Limb (tissue), 2 donors: ENCODE results near the gene DHX35.
A peak's percentile ranks its signal among the peaks of the same experiment; 100 is the strongest.

ENCODE experiments used
- DNase-seq, 2 donors: peaks; one replicate each; pipeline ENCODE4 v3.0.0-alpha.2; 2016; ENCODE audit errors: extremely low spot score in 2 of 2

DHX35 gene

DNA sequence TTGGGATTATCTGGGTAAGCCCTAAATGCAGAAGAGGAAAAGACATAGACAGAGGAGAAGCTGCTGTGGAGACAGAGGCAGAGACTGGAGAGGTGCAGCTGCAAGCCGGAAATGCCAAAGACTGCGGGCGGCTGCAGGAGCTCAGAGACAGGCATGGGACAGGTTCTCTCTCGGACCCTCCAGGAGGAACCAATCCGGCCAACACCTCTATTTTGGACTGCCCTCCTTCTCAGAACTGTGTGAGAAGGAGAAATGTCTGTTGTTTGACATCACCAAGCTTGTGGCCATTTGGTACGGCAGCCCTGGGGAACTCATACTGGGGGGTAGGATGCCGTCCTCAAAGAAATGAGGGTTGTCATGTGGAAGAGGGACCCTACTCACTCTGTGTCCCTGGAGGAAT lies 95.0 kb downstream of the DHX35 start:
- no peak for DNase-seq

- DNase-seq, result no peak
Observed at GRCh38 chr20:39057911-39058310, 95.8 kb downstream of the DHX35 start.

GRCh38 chr20:39059036-39059435 lies 96.9 kb downstream of the DHX35 start:
- DNase-seq, result no peak

DNA sequence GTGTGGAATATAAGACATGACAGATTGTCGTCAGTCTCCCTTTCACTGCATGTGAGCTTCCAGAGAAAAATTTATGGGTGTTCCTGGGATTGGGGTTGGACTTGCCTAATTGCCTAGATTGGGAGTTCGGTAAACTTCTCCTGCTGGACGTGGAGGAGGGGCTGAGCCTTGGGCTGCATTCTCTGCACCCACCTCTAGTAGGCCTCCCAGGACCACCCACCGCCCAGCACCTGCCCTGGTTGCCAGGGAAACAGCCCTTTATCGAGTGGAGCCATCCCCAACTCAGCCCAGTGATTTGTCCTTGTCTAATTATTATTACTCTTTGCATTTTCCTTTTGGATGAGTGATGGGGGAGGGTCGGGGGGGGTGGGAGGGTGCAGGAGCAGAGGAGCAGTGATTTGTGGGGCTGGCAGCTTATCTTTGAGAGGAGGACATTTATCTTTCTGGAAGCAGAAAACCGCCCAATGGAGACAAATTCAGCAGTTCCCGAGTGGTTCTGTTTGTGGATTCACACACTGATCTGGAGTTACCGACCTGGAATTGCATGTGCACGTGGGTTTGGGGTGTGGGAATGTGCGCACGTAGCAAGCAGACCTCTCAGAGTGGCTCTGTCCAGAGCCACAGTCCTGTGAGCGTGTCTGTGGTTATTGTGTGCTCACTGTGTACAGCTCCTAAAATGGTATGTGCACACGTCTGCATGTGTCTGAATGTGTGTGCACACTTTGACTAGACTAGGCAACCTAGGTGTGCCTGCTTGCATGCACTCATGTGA lies 104.5 kb downstream of the DHX35 start:
- DNase-seq, result peak in 1 of 2 donors; percentile 43

- no peak for DNase-seq
Observed at GRCh38 chr20:39067526-39068216, 105.5 kb downstream of the DHX35 start.

- DNase-seq, result no peak
Observed at GRCh38 chr20:39069976-39070375, 107.8 kb downstream of the DHX35 start.

GRCh38 chr20:39070484-39071231 lies 108.5 kb downstream of the DHX35 start:
- DNase-seq, result no peak

DNA sequence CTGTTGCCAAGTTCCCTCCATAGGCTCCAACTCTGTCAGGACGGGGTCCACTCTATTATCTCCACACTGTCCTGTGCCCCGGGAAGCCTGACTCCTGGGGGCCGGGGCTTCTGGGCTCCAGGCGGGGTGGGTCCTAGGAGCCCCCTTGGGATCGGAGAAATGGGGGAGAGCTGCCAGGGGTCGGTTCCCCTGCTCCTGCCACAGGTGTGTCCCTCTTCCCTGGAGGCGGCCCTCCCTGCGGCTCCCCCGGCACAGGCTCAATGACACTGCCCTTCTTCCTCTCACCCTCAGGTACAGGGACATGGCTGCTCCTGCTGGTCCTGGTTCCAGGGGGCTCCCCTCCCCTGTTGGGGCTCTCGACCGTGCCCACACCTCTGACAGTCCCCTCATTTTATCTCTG lies 110.0 kb downstream of the DHX35 start:
- no peak for DNase-seq

- no peak for DNase-seq
Observed at GRCh38 chr20:39072653-39073052, 110.5 kb downstream of the DHX35 start.

GRCh38 chr20:39075731-39076130 lies 113.6 kb downstream of the DHX35 start:
- DNase-seq, result no peak

DNA sequence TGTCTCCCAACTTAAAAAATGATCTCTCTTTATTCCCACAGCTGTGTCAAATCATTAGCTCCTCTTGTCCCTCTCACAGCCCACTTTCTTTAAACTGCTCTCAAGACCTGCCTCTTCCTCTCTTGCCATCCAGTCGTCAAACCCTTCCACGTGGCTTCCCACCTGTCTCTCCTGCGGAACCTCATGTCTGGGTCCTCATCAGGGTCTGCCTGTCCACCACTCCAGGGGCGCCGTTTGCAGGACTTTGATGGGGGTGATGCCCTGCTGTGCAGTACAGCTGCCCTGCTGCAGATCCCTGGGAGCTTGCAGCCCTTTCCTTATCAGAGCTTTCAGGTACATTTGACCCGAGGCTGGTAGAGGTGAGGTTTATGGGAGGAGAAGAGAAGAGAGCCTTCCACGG lies 114.8 kb downstream of the DHX35 start:
- DNase-seq, result no peak

DNA sequence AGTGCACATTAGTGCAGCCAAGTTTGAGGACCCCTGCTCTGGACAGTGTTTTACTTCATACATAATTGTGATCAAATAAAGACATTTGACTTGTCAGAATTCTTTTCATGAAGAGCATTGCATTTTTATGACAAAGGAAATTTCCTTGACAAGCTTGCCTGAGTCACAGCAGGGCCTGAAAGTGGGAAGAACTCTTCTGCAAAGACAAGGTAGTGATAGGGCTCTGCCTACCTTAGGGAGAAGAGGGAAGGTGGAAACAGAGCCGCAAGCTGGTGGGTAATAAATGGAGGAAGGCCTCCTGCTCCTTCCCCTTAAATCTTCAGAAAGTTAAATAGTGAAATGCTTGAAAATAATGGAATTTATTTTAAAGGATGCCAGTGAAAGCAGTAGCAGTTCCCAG lies 118.2 kb downstream of the DHX35 start:
- DNase-seq, result no peak

DNA sequence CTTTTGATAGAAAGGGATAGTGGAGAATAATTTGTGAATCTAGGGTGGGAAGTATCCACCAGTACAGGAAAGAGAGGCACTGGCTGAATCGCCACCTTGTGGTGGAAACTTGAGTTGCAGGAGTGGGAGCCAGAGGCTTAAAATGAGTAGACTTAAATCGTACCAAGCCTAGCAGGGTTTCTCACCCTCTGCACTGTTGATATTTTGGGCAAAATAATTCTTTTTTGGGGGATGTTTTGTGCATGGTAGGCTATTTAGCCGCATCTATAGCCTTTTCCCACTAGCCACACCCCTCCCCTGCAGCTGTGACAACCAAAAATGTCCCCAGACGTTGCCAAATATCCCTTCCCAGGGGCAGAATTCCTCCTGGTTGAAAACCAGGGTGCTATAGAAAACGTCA lies 119.1 kb downstream of the DHX35 start:
- DNase-seq, result peak; percentile 72 to 86

GRCh38 chr20:39082622-39083398 lies 120.7 kb downstream of the DHX35 start:
- no peak for DNase-seq

GRCh38 chr20:39083761-39084160 lies 121.6 kb downstream of the DHX35 start:
- no peak for DNase-seq

DNA sequence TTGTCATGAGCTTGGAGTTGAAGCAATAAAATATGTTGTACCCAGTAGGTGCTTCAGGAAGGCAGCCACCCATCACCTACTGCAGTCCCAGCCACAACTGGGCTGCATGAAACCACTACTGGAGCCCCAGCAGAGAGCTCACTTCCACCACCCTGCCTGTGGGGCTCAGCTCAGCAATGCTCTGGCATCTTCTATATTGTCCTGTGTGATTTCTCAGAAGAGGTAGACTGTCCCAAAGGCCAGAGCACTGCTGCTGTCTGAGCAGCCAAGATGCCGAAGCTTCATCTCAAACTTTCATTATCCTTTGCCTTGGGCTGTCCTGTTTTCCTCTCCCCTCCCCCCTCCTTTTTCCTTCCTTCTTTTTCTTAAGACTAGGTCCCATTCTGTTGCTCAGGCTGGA lies 126.9 kb downstream of the DHX35 start:
- DNase-seq, result no peak
